ENCODE measurements around the gene CRTC1.

CRTC1 gene

GRCh38 chr19:18783958-18784785 is 100.7 kb downstream of the CRTC1 start:
- no peak for DNase-seq (ENCODE audit: low spot score)

GRCh38 chr19:18784786-18785120 is 101.3 kb downstream of the CRTC1 start:
- peak; percentile 2 for DNase-seq (ENCODE audit: low spot score)

- peak; percentile 100 for DNase-seq (ENCODE audit: low spot score)
Observed at GRCh38 chr19:18785179-18786124, 102.0 kb downstream of the CRTC1 start.

GRCh38 chr19:18788529-18789421 is 105.3 kb downstream of the CRTC1 start:
- DNase-seq (ENCODE audit: low spot score) = peak; percentile 33

- peak; percentile 18 for DNase-seq (ENCODE audit: low spot score)
Observed at GRCh38 chr19:18789422-18789869, 106.0 kb downstream of the CRTC1 start.

GRCh38 chr19:18789883-18790565 is 106.5 kb downstream of the CRTC1 start:
- peak; percentile 81 for DNase-seq (ENCODE audit: low spot score)

GRCh38 chr19:18790566-18791314 is 107.3 kb downstream of the CRTC1 start, which contains the start of gene COMP:
Gene COMP (minus strand): TSS chr19:18791305. CDS start chr19:18791269, 36 bp downstream.
- peak; percentile 23 for DNase-seq (ENCODE audit: low spot score)

GRCh38 chr19:18791315-18791678 is 107.8 kb downstream of the CRTC1 start:
- no peak for DNase-seq (ENCODE audit: low spot score)

- DNase-seq (ENCODE audit: low spot score) = no peak
Observed at GRCh38 chr19:18792661-18793060, 109.2 kb downstream of the CRTC1 start.

GRCh38 chr19:18793144-18794028 is 109.9 kb downstream of the CRTC1 start:
- DNase-seq (ENCODE audit: low spot score) = peak; percentile 3

GRCh38 chr19:18794029-18794313 is 110.5 kb downstream of the CRTC1 start:
- no peak for DNase-seq (ENCODE audit: low spot score)

GRCh38 chr19:18794692-18795091 is 111.2 kb downstream of the CRTC1 start:
- DNase-seq (ENCODE audit: low spot score) = no peak

GRCh38 chr19:18795540-18795939 is 112.1 kb downstream of the CRTC1 start:
- DNase-seq (ENCODE audit: low spot score) = peak; percentile 48

GRCh38 chr19:18796239-18796638 is 112.8 kb downstream of the CRTC1 start:
- no peak for DNase-seq (ENCODE audit: low spot score)

GRCh38 chr19:18798384-18799352 is 115.2 kb downstream of the CRTC1 start:
- peak; percentile 56 for DNase-seq (ENCODE audit: low spot score)

- no peak for DNase-seq (ENCODE audit: low spot score)
Observed at GRCh38 chr19:18799389-18799970, 116.0 kb downstream of the CRTC1 start.

- no peak for DNase-seq (ENCODE audit: low spot score)
Observed at GRCh38 chr19:18800079-18800478, 116.6 kb downstream of the CRTC1 start.

GRCh38 chr19:18800636-18801035 is 117.2 kb downstream of the CRTC1 start:
- peak; percentile 5 for DNase-seq (ENCODE audit: low spot score)

Measured in iPS-NIHi11 (cell line).